ENCODE data around the gene DIAPH1.

The DIAPH1 gene

GRCh38 chr5:141507387-141508091 lies 111.3 kb downstream of the DIAPH1 start:
- no peaks in the 10 kb centered on the region for H3K27me3 Mint-ChIP-seq (ENCODE audit: low read depth, poor library complexity)

GRCh38 chr5:141506381-141507155 lies 112.2 kb downstream of the DIAPH1 start:
- peaks cover 57% of the 10 kb centered on the region for H3K36me3 Mint-ChIP-seq (ENCODE audit: low read depth)
- H3K27ac Mint-ChIP-seq: peak overlapping the region; percentile 100
- H3K4me1 Mint-ChIP-seq: peaks cover 88% of the 10 kb centered on the region
- H3K27me3 Mint-ChIP-seq (ENCODE audit: low read depth, poor library complexity): no peaks in the 10 kb centered on the region
- TF ChIP-seq CTCF (IDR thresholded peaks at IDR 0.05): no peak
- H3K9me3 Mint-ChIP-seq: no peaks in the 10 kb centered on the region
- no peak for DNase-seq
- peak overlapping the region; percentile 73 for H3K4me3 Mint-ChIP-seq

More at GRCh38 chr5:141507387-141508091, 111.3 kb downstream of the DIAPH1 start:
- H3K36me3 Mint-ChIP-seq (ENCODE audit: low read depth): peaks cover 52% of the 10 kb centered on the region
- peak overlapping the region; percentile 100 for H3K27ac Mint-ChIP-seq
- TF ChIP-seq CTCF (IDR thresholded peaks at IDR 0.05): no peak
- DNase-seq: peak; percentile 67
- H3K4me3 Mint-ChIP-seq: peak overlapping the region; percentile 73
- no peaks in the 10 kb centered on the region for H3K9me3 Mint-ChIP-seq
- peaks cover 88% of the 10 kb centered on the region for H3K4me1 Mint-ChIP-seq

GRCh38 chr5:141504216-141504615 lies 114.6 kb downstream of the DIAPH1 start:
- Mint-ChIP-seq H3K36me3 (ENCODE audit: low read depth) (peaks cover 62% of the 10 kb centered on the region), H3K27ac (no peak overlapping the region), H3K9me3 (no peaks in the 10 kb centered on the region), H3K4me3 (no peak overlapping the region), H3K4me1 (peaks cover 75% of the 10 kb centered on the region), H3K27me3 (ENCODE audit: low read depth, poor library complexity) (no peaks in the 10 kb centered on the region)
- TF ChIP-seq CTCF (IDR thresholded peaks at IDR 0.05): no peak
- DNase-seq: no peak

- Mint-ChIP-seq H3K4me3 (no peak overlapping the region), H3K27me3 (ENCODE audit: low read depth, poor library complexity) (peaks cover 2% of the 10 kb centered on the region)
Measured at GRCh38 chr5:141503681-141504080, 115.1 kb downstream of the DIAPH1 start.

DNA sequence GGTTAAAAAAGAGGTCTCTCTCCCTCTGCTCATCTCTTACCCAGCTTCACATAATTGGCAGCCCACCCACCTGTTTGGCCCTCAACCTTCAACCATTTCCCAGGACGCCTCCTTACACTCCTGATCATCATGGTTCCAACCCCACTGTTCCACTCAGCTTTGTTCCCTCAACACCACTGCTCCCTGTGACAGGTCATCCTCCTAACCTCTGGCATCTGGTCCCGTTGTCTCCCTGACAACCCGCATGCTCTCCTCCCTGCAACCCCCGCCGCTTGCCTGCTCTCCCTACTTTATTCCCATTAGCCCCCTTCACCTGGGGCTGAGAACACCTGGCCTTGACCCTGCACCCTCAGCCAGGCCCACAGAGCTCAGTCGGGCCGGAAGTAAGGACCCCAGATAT lies 117.0 kb downstream of the DIAPH1 start:
- Mint-ChIP-seq H3K27ac (peak overlapping the region; percentile 93), H3K4me1 (peaks cover 56% of the 10 kb centered on the region), H3K27me3 (ENCODE audit: low read depth, poor library complexity) (peaks cover 2% of the 10 kb centered on the region), H3K36me3 (ENCODE audit: low read depth) (peaks cover 84% of the 10 kb centered on the region), H3K9me3 (no peaks in the 10 kb centered on the region), H3K4me3 (no peak overlapping the region)
- TF ChIP-seq CTCF (IDR thresholded peaks at IDR 0.05): no peak
- peak; percentile 22 for DNase-seq

More at GRCh38 chr5:141503681-141504080, 115.1 kb downstream of the DIAPH1 start:
- peak overlapping the region; percentile 65 for H3K27ac Mint-ChIP-seq
- peaks cover 66% of the 10 kb centered on the region for H3K36me3 Mint-ChIP-seq (ENCODE audit: low read depth)
- no peak for DNase-seq
- no peaks in the 10 kb centered on the region for H3K9me3 Mint-ChIP-seq
- H3K4me1 Mint-ChIP-seq: peaks cover 69% of the 10 kb centered on the region
- TF ChIP-seq CTCF (IDR thresholded peaks at IDR 0.05): no peak

Data from nephron progenitor cell (in vitro differentiated cells).